Activated CD8-positive, alpha-beta memory T cell treated with anti-CD3 and anti-CD28 coated beads for 4 hours (primary cell): ENCODE results near the gene MRC2.
"Not testable (repeated sequence)": the region's sequence is repeated elsewhere in the genome, so short reads cannot be mapped to it uniquely, and the experiment has no call there.

Experiments used
- DNase-seq, 2 donors: peaks; one replicate each; pipeline ENCODE4 v3.0.0-alpha.2; 2020; ENCODE audit warnings: low read depth in 2 of 2

Gene MRC2

DNA sequence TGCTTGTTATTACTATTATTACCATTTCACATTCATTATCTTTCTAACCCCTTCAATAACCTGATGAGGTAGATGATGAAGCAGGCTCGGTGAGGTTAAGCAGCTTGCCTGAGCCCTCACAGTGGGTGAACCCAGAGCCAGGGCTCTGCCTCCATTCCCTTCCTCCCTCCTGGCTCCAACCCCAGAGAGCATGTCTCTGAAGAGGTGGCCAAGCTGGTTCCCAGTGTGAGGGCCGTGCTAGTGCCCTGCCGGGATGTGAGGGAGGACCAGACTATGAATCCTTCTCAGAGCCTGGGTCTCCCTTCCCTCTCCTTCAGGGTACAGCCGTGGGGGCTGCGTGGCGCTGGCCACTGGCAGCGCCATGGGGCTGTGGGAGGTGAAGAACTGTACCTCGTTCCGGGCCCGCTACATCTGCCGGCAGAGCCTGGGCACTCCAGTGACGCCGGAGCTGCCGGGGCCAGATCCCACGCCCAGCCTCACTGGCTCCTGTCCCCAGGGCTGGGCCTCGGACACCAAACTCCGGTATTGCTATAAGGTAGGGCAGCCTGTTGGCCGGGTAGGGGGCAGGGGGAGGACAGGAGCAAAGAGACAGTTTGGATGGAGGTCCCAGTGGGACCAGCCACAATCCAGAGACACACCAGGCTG lies 49.6 kb downstream of the MRC2 start:
- no peak for DNase-seq

DNA sequence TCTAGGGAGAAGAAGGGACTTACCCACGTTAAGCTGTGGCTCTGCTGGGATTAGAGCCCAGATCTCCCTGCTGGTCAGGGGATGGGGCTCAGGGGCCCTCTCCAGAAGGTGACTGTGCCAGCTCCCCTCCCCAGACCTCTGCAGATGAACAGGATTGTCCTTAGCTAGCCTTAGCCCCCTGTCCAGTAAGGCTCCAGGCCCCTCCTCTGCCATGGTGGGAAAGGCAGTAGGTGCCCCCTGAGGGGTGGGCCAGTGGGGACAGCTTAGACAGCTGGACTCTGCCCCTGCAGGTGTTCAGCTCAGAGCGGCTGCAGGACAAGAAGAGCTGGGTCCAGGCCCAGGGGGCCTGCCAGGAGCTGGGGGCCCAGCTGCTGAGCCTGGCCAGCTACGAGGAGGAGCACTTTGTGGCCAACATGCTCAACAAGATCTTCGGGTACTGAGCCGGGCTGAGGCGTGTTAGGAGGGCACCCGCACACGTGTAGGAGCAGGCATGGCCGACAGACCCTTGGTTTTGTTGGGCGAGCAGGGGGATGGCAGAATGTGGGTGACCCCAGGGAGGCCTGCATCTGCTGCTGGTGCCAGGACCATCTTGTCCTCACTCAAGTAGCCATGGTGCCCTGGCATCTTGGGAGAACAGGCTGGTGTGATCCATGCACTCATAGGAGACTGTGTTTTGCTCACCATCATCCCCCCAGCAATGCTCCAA lies 50.9 kb downstream of the MRC2 start:
- no peak for DNase-seq

DNA sequence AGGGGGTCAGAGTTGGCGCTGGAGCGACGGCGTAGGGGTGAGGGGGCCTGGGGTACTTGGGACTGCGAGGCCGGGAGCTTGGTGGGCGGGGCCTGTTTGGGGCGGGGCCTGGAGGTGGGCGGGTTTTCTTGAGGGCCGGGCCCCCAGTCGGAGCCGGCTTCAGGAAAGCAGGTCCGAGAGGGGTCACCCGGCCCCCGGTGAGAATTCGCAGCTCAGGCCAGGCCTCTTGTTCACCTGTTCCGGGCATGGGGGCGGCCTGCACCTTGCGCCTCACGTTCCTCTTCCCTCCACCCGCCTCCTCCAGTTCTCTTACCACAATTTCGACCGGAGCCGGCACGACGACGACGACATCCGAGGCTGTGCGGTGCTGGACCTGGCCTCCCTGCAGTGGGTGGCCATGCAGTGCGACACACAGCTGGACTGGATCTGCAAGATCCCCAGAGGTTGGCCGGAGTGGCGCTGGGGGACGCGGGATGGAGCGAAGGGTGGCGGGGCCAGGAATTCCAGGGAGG lies 52.5 kb downstream of the MRC2 start:
- DNase-seq, result no peak

- DNase-seq, result no peak
Observed at GRCh38 chr17:62680541-62681052, 53.1 kb downstream of the MRC2 start.

DNA sequence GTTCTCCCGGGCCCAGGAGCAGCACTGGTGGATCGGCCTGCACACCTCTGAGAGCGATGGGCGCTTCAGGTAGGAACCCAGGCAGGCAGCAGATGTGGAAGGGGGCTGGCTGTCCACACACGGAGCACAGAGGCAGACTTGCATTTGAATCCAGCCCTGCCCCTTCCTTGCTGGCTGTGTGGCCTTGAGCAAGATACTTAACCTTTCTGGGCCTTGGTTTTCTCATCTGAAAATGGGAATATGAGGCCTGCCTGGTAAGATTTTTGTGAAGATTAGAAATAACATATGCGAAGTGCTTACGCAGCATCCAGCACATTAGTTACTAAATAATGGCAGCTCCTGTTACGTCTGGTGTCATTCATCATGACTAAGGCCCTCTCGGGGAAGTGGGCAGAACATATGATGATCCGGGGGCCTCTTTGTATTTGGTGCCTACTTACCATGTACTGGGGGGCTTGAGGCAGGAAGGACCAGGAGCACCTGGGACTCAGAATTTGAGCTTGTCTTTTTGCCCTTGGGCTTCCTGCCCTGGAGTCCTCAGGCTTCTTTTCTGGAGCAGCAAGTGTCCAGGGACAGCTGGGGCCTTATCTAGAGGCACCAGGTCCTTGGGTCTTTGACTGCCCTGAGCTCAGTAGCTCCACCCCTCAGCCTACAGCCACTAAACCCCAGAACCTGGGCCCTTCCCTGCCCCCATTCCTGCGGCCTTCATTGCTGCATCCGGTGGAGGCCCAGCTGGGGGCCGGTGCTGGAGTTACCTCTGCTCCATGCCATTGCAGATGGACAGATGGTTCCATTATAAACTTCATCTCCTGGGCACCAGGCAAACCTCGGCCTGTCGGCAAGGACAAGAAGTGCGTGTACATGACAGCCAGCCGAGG lies 53.8 kb downstream of the MRC2 start:
- no peak for DNase-seq

DNA sequence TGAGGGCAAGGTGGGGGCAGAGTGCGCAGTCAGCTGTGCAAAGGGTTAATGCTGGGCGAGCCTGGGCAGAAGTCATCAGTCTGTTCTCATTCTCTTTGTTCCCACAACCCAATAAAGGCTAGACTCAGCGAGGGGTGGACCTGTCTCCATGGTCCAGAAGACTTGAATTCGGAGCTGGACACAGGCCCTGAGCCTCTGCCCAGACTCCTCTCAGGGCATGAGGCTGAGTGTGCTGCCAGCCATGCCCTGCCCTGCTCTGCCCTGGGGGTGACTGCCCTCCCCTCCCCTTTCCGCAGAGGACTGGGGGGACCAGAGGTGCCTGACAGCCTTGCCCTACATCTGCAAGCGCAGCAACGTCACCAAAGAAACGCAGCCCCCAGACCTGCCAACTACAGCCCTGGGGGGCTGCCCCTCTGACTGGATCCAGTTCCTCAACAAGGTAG lies 54.5 kb downstream of the MRC2 start:
- no peak for DNase-seq

DNA sequence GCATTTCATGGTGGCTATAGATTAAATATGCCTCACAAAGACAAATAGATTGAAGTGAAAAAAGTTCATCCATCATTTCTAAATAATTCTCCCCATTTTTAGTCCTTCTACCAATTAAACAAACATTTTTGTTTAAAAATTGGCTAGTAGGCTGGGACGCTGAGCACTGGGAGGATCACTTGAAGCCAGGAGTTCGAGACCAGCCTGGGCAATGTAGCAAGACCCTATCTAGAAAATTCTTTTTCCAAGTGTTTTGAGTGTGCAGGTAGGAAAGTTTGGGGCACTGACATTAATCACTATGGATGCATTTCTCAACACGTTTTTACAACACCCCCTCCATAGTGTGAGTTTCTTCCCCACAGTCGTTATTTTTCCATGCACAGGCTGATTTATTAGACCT lies 56.7 kb downstream of the MRC2 start:
- DNase-seq, result no peak

GRCh38 chr17:62687997-62688396 lies 60.5 kb downstream of the MRC2 start:
- no peak for DNase-seq

- DNase-seq, result no peak
Observed at GRCh38 chr17:62688398-62689160, 61.1 kb downstream of the MRC2 start.

GRCh38 chr17:62689441-62690167 lies 62.1 kb downstream of the MRC2 start:
- DNase-seq, result no peak

DNA sequence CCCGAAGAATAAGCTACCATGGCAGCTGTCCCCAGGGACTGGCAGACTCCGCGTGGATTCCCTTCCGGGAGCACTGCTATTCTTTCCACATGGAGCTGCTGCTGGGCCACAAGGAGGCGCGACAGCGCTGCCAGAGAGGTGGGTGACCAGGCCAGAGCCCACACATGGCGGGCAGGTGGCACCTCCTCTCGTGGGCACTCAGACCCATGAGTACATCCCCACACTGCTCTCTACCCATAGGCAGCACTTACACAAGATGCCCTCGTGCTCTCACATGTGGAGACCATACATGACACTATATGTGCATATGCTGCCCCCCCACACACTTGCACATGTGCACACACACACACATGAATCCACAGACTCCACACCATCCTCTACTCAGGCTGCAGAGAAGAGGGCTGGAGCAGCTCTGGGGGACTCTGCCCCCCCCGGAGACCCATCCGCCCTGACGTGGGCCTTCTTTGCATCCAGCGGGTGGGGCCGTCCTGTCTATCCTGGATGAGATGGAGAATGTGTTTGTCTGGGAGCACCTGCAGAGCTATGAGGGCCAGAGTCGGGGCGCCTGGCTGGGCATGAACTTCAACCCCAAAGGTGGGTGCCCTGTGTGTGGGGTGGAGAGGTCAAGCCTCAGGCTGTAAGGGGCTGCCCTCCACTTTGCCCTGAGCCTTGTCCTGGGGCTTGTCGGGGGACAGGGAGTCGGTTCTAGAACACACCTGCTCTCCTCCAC lies 62.9 kb downstream of the MRC2 start:
- DNase-seq, result no peak

DNA sequence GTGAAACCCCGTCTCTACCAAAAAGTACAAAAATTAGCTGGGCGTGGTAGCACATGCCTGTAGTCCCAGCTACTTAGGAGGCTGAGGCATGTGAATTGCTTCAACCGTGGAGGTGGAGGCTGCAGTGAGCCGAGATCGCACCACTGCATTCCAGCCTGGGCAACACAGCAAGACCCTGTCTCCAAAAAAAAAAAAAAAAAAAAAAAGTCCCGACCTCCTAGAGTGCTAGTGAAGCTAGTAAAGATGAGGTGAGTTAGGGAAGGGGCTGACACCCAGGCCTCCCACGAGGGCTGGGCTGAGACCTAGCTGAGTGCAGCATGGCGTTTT lies 64.1 kb downstream of the MRC2 start:
- not testable (repeated sequence) for DNase-seq

- DNase-seq, result no peak
Observed at GRCh38 chr17:62692159-62692651, 64.7 kb downstream of the MRC2 start.

DNA sequence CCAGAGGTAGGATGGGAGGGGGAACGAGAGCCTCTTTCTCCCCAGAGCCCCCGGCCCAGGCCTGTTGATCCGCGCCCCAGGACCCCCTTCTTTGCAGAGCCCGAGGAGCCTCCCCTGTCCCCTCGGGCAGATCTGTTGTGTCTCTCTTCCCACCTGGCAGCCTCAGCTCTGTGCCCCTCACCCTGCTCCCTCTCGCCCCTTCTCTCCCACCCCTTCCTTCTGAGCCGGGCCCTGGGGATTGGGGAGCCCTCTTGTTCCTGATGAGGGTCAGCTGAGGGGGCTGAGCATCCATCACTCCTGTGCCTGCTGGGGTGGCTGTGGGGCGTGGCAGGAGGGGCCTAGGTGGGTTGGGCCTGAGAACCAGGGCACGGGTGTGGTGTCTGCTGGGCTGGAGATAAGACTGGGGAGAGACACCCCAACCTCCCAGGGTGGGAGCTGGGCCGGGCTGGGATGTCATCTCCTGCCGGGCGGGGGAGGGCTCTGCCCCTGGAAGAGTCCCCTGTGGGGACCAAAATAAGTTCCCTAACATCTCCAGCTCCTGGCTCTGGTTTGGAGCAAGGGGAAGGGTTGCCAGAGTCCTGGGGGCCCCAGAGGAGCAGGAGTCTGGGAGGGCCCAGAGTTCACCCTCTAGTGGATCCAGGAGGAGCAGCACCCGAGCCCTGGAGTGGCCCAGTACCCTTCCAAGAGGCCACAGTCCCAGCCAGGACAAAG lies 65.4 kb downstream of the MRC2 start:
- DNase-seq, result no peak

GRCh38 chr17:62693616-62694409 lies 66.3 kb downstream of the MRC2 start:
- no peak for DNase-seq

DNA sequence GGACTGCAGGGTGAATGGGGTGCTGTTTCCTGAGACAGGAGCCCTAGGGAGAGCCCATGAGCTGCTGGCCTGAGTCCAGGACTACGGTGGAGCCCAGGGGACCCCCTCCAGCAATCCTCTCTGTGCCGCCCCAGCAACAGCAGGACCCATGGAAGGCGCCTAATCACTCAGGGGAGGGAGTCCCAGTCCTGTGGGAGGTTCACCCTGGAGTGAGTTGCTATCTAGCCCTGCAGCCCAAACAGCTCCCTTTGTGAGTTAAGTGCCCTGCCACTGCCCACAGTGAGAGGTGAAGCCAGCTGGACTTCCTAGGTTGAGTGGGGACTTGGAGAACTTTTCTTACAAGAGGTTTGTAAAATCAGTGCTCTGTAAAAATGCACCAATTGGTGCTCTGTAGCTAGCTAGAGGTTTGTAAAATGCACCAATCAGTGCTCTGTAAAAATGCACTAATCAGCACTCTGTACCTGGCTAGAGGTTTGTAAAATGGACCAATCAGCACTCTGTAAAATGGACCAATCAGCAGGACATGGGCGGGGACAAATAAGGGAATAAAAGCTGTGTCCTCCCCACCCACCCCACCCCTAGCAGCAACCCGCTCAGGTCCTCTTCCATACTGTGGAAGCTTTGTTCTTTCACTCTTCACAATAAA lies 67.7 kb downstream of the MRC2 start:
- not testable (repeated sequence) for DNase-seq

- no peak for DNase-seq
Observed at GRCh38 chr17:62696256-62696655, 68.8 kb downstream of the MRC2 start.
